Cardiac fibroblast (primary cell): Measurements from ENCODE around the gene WDR33.

Experiments used
- DNase-seq, 2 donors: peaks; one replicate each; pipeline versions ENCODE4 v3.0.0 to v3.0.0-alpha.2; 2010; ENCODE audit warnings: low read depth in 2 of 2
- H3K4me3 ChIP-seq, 2 donors: replicated peaks in 1 of 2; 1 replicate in 1 of 2; 2 replicates in 1 of 2; pipeline ENCODE4 v1.5.1; 2011; ENCODE audit warnings: low read depth in 2 of 2, low read length in 2 of 2, mild to moderate bottlenecking in 2 of 2, moderate library complexity in 1 of 2
- CTCF ChIP-seq: IDR thresholded peaks from one replicate; pipeline ENCODE4 v1.5.1; 2011; ENCODE audit warnings: low read depth, mild to moderate bottlenecking, low read length, inconsistent platforms

The WDR33 gene

GRCh38 chr2:127655209-127656073 lies 155.5 kb downstream of the WDR33 start:
- DNase-seq: no peak
- no peak overlapping the region for H3K4me3 ChIP-seq
- no peak for TF ChIP-seq CTCF

GRCh38 chr2:127654838-127655175 lies 156.2 kb downstream of the WDR33 start:
- no peak for DNase-seq
- no peak overlapping the region for H3K4me3 ChIP-seq
- TF ChIP-seq CTCF: no peak

- DNase-seq: no peak
- TF ChIP-seq CTCF: no peak
- H3K4me3 ChIP-seq: no peak overlapping the region
Observed at GRCh38 chr2:127654084-127654837, 156.7 kb downstream of the WDR33 start.

- DNase-seq: no peak
Observed at GRCh38 chr2:127653421-127654083, 157.4 kb downstream of the WDR33 start.

GRCh38 chr2:127652786-127653357 lies 158.1 kb downstream of the WDR33 start:
- no peak for TF ChIP-seq CTCF
- no peak for DNase-seq
- no peak overlapping the region for H3K4me3 ChIP-seq

More at GRCh38 chr2:127653421-127654083, 157.4 kb downstream of the WDR33 start:
- TF ChIP-seq CTCF: no peak
- no peak overlapping the region for H3K4me3 ChIP-seq

GRCh38 chr2:127651971-127652550 lies 158.9 kb downstream of the WDR33 start:
- DNase-seq: peak in 1 of 2 donors; percentile 75
- H3K4me3 ChIP-seq: no peak overlapping the region
- no peak for TF ChIP-seq CTCF
